Measurements from ENCODE around the gene CLEC2L. TPM values are rescaled to one million over a fixed set of nuclear protein-coding genes. Genes with fewer than 3 reads are reported as not detected.

Gene CLEC2L
- total and polyA plus RNA-seq, 2 experiments from 2014 or later, result not detected

DNA sequence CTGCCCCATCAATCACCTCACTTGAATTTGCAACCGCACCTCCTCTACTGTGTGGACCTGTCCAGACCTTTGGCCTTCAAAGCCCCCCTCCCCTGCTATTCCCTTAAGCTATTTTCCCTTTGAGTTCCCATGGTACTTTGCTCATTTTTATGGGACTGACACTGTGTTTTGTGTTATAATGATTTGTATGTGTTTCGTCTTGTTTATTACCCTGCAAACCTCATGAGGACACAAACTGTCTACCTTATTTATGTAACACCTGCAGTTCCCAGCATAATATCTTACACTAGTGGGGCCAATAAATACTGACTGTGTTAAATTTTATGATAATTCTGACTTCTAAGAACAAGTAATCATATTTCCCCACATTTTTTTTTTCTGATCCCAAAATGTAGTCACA is 70.6 kb downstream of the CLEC2L start (continued):
- TF ChIP-seq, protein P1, sequence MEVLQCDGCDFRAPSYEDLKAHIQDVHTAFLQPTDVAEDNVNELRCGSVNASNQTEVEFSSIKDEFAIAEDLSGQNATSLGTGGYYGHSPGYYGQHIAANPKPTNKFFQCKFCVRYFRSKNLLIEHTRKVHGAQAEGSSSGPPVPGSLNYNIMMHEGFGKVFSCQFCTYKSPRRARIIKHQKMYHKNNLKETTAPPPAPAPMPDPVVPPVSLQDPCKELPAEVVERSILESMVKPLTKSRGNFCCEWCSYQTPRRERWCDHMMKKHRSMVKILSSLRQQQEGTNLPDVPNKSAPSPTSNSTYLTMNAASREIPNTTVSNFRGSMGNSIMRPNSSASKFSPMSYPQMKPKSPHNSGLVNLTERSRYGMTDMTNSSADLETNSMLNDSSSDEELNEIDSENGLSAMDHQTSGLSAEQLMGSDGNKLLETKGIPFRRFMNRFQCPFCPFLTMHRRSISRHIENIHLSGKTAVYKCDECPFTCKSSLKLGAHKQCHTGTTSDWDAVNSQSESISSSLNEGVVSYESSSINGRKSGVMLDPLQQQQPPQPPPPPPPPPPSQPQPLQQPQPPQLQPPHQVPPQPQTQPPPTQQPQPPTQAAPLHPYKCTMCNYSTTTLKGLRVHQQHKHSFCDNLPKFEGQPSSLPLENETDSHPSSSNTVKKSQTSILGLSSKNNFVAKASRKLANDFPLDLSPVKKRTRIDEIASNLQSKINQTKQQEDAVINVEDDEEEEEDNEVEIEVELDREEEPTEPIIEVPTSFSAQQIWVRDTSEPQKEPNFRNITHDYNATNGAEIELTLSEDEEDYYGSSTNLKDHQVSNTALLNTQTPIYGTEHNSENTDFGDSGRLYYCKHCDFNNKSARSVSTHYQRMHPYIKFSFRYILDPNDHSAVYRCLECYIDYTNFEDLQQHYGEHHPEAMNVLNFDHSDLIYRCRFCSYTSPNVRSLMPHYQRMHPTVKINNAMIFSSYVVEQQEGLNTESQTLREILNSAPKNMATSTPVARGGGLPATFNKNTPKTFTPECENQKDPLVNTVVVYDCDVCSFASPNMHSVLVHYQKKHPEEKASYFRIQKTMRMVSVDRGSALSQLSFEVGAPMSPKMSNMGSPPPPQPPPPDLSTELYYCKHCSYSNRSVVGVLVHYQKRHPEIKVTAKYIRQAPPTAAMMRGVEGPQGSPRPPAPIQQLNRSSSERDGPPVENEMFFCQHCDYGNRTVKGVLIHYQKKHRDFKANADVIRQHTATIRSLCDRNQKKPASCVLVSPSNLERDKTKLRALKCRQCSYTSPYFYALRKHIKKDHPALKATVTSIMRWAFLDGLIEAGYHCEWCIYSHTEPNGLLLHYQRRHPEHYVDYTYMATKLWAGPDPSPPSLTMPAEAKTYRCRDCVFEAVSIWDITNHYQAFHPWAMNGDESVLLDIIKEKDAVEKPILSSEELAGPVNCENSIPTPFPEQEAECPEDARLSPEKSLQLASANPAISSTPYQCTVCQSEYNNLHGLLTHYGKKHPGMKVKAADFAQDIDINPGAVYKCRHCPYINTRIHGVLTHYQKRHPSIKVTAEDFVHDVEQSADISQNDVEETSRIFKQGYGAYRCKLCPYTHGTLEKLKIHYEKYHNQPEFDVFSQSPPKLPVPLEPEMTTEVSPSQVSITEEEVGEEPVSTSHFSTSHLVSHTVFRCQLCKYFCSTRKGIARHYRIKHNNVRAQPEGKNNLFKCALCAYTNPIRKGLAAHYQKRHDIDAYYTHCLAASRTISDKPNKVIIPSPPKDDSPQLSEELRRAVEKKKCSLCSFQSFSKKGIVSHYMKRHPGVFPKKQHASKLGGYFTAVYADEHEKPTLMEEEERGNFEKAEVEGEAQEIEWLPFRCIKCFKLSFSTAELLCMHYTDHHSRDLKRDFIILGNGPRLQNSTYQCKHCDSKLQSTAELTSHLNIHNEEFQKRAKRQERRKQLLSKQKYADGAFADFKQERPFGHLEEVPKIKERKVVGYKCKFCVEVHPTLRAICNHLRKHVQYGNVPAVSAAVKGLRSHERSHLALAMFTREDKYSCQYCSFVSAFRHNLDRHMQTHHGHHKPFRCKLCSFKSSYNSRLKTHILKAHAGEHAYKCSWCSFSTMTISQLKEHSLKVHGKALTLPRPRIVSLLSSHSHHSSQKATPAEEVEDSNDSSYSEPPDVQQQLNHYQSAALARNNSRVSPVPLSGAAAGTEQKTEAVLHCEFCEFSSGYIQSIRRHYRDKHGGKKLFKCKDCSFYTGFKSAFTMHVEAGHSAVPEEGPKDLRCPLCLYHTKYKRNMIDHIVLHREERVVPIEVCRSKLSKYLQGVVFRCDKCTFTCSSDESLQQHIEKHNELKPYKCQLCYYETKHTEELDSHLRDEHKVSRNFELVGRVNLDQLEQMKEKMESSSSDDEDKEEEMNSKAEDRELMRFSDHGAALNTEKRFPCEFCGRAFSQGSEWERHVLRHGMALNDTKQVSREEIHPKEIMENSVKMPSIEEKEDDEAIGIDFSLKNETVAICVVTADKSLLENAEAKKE (CRISPR knock-in tag; IDR thresholded peaks at IDR 0.05), result no peak
- no peak for TF ChIP-seq ZNF331 (CRISPR knock-in tag; IDR thresholded peaks at IDR 0.05; ENCODE audit: low read depth)
- no peak for TF ChIP-seq EZH2phosphoT487 (IDR thresholded peaks at IDR 0.05; ENCODE audit: unreplicated experiment)
- TF ChIP-seq, protein P2, sequence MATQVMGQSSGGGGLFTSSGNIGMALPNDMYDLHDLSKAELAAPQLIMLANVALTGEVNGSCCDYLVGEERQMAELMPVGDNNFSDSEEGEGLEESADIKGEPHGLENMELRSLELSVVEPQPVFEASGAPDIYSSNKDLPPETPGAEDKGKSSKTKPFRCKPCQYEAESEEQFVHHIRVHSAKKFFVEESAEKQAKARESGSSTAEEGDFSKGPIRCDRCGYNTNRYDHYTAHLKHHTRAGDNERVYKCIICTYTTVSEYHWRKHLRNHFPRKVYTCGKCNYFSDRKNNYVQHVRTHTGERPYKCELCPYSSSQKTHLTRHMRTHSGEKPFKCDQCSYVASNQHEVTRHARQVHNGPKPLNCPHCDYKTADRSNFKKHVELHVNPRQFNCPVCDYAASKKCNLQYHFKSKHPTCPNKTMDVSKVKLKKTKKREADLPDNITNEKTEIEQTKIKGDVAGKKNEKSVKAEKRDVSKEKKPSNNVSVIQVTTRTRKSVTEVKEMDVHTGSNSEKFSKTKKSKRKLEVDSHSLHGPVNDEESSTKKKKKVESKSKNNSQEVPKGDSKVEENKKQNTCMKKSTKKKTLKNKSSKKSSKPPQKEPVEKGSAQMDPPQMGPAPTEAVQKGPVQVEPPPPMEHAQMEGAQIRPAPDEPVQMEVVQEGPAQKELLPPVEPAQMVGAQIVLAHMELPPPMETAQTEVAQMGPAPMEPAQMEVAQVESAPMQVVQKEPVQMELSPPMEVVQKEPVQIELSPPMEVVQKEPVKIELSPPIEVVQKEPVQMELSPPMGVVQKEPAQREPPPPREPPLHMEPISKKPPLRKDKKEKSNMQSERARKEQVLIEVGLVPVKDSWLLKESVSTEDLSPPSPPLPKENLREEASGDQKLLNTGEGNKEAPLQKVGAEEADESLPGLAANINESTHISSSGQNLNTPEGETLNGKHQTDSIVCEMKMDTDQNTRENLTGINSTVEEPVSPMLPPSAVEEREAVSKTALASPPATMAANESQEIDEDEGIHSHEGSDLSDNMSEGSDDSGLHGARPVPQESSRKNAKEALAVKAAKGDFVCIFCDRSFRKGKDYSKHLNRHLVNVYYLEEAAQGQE (IDR thresholded peaks at IDR 0.05; ENCODE audit: unreplicated experiment), result no peak
- no peak for TF ChIP-seq NANOG (IDR thresholded peaks at IDR 0.05; ENCODE audit: borderline replicate concordance)
- no peak for TF ChIP-seq STAT1 (IDR thresholded peaks at IDR 0.05; ENCODE audit: unreplicated experiment)
- TF ChIP-seq EZH2 (IDR thresholded peaks at IDR 0.05; ENCODE audit: low read depth, unreplicated experiment), result no peak

Other genes starting within 250 kb of the CLEC2L start
- gene FMC1, start 182.3 kb upstream of the CLEC2L start, total RNA-seq (2014; rRNA removed; shearing (Covaris generic)), result 4.8 and 5.2 TPM in 2 replicates
- 70.5 and 76.8 TPM in 2 replicates for gene FMC1, start 182.3 kb upstream of the CLEC2L start, polyA plus RNA-seq (2016; fragmentation: Nextera tagmentation; extraction: Ambion mirVana)
- gene LUC7L2, start 163.8 kb upstream of the CLEC2L start, total RNA-seq (2014; rRNA removed; shearing (Covaris generic)), result 53.1 and 57.3 TPM in 2 replicates
- gene LUC7L2, start 163.8 kb upstream of the CLEC2L start, polyA plus RNA-seq (2016; fragmentation: Nextera tagmentation; extraction: Ambion mirVana), result 31.5 and 40.3 TPM in 2 replicates
- gene KLRG2, start 40.0 kb upstream of the CLEC2L start, total RNA-seq (2014; rRNA removed; shearing (Covaris generic)), result 42.3 and 46.6 TPM in 2 replicates
- 4.1 and 5.6 TPM in 2 replicates for gene KLRG2, start 40.0 kb upstream of the CLEC2L start, polyA plus RNA-seq (2016; fragmentation: Nextera tagmentation; extraction: Ambion mirVana)

All from GM23338 (cell line).